Non-pigmented ciliary epithelial cell (primary cell): Measurements from ENCODE around the gene HS3ST5.

Experiments used
- DNase-seq: peaks from one replicate; pipeline ENCODE4 v3.0.0-alpha.2; 2010; ENCODE audit warnings: low read depth

HS3ST5 gene

DNA sequence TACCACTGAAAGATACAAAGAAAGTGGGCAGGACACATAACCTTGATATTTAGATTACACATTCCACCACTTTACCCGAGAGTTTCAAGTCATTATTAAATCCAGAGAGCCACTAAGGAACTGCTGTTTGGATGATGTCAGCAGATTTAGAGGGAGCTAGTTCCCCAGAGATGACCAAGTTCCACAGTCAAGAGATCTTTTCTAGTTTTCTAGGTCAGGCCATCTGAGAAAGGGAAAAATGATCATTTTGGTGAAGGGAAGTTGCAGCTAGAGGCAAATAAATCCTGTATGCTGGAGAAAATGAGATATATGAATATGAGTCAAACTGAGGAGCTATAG lies 147.8 kb downstream of the HS3ST5 start:
- no peak for DNase-seq

DNA sequence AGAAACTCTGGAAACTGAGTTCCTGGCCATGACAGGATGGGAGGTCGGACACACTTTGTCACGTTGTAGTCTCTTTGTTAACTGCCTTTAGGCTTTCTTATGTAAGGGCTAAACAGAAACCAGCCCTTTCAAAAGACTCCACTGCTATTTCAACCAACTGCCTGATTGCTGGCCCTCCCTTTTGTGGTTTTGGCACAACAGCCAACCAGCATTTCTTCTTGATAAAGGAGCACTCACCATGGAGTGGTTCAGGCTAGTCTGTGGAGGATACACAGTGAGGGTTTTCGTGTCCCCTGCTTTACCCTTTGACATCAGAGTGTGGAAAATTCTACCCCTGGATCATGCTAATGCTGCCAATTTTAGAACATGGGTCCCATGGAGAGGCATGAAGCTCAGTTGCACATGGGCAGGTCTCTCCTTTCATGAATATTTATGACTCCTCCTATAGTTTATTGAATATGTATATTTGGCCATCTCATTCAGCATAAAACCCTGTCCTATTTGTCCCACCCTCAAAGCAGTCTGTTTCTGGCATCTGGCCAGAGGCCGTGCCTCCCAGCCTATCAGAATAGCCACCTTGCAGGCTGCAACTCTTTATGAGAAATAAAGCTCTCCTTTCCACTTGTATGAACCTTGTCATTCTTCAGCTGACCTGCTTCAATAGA lies 148.3 kb downstream of the HS3ST5 start:
- no peak for DNase-seq

DNA sequence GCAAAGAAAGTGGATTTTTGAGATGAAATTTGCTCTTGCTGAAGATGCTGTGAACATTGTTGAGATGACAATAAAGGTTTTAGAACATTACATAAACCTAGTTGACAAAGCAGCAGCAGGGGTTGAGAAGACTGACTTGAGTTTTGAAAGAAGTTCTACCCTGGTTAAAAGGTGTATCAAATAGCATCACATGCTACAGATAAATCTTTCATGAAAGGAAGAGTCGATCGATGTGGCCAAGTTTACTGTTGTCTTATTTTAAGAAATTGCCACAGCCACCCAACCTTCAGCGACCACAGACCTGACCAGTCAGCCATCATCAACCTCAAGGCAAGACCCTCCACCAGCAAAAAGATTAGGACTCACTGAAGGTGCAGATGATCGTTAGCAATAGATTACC lies 155.3 kb downstream of the HS3ST5 start:
- DNase-seq, result no peak

DNA sequence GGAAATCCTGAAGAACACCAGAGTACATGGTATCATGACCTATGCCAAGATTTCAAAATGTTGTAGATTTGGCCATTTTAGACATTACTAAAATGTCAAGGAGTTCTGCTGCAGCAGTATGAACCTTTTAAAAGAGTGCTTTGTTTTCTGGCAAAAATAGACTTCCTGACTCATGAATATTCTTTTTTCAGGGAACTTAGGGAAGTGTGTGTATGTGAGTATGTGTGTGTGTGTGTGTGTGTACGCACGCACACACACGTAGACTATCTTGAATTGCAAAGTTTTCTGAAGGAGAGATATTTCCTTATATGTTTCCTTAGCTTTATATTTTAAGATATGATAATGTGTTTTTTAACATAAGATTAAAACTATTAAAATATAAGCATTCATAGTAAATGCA lies 161.2 kb downstream of the HS3ST5 start:
- DNase-seq, result no peak

DNA sequence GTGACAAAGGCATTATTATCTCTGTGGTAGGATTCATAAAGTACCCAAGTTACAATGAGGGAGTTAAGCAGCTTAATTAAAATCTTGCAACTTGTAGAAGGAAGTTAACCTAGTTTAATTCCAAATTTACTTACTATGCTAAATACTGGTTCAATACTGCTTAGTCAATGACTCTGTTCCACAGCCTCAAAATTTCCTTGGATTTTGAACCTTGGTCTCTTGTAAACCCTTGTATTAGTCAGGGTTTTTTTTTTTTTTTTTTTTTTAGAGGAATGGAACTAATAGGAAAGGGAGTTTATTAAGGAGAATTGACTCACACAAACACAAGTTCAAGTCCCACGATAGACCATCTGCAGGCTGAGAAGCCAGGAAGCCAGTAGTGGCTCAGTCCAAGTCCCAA lies 163.4 kb downstream of the HS3ST5 start:
- no peak for DNase-seq

DNA sequence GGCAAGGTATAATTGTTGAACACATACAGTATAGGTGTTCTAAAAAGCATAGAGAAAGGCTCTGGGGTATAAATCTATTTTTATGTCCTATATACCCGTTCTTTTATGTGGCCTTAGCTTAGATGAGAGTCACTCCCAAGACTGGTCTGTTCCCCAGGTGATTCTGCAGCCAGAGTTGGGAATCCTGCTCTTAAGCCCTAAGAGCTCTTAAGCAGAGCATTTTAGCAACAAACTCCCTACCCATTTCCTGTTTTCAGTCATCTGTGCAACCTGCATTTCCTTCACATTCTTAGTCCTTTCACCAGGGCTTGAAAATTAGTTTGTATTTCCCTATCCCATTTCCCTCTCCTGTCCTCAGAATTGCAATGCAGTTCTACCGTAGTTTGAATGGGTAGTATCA lies 166.1 kb downstream of the HS3ST5 start:
- DNase-seq, result no peak

DNA sequence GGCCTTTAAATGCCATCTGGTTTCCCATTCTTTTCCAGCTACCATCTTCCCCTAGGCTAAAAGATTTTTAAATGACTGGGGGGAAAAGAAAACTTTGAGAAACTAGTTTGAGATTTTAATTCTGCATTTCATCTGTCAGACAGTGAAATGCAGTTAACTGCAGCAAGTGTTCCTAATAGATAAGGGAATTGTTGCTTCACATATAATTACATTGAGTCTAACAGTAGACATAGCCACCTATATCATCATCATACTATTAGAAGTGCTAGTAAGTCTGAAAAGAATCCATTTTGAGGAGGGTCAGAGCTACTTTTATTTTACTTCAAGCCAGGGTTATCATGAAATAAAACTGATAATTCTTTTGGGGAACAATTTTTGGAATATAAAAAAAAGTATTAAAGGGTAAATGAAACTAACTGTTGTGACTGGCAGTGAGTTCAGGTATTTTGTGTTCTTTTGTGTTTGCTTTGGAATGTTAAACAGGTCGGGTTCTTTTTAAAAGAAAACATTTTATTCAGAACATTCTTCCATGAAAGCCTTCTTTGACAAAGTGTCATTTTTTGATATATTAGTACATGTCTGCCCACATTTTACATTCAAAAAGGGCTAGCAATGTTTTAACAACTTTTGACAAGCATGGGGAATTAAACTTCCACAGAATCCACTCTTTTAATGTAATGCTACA lies 170.1 kb downstream of the HS3ST5 start:
- DNase-seq, result no peak

DNA sequence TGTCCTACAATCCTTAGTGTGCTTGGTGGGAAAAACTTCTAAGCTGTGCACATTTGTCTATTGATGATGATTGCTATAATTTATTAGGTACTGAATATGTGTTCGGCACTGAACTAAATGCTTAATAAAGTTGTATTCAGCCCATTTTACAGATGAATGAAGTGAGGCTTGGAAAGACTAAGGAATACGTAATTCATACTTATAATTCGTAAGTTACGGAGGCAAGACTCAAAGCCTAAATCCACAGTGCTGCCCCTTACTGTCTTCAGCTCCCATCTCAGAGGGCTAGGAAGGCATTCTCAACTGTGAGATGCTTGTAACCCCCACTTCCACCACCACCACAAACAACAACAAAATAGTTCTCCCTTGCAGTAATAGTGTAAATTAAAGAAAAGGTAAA lies 171.3 kb downstream of the HS3ST5 start:
- DNase-seq, result no peak

DNA sequence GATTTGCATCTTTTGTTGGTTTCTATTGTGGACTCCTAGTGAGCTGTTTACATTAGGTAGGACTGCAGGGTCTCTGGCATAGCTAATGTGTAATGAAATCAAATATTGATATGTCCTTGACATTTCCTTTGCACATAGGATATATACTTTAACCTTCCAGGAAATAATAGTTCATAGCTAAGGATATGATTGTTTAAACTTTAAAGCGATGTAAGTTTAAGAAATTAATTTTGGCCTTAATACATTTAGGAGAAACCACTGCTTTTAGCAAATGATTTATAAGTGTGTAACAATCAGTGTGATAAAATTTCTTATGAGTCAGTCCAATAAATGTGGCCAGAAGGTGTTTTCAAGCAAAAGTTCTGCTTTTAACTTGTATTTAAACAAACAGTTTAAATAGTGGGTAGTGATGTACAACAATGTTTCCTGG lies 171.8 kb downstream of the HS3ST5 start:
- DNase-seq, result no peak

DNA sequence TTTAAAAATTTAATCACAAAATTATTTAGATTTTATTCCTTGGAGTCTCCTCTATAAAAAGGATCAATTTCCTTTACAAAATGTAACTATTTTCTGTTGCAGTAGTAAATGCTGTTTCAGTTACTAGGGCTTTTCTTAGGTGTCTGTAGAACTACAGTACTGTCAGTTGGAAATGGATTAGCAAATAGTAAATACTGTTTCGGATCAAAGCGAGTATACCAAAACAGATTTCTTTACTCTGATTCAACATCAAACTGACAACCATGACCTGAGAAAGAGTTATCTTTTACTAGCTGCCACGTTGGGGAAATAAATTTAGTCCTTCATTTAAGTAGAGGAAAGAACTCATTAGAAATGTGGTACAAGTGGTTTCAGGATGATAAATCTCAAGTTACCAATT lies 172.5 kb downstream of the HS3ST5 start:
- no peak for DNase-seq

DNA sequence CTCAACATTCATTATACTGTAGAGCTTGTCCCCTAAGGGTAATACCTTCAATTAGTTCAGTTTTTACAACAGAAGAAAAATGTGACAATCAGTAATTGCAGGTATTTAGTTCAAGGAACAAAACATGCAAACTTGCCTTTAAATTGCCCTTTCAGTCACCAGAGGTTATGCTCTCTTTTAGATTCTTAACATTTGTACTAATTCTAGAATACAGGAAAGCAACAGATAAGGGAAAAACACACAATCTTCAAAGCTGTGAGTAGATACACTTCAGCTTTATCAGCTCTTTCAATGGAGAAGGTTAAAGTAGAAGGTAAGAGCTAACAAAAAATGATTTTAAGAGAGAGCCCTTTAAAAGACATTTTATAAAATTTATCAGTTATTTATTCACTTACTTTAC lies 173.1 kb downstream of the HS3ST5 start:
- no peak for DNase-seq

DNA sequence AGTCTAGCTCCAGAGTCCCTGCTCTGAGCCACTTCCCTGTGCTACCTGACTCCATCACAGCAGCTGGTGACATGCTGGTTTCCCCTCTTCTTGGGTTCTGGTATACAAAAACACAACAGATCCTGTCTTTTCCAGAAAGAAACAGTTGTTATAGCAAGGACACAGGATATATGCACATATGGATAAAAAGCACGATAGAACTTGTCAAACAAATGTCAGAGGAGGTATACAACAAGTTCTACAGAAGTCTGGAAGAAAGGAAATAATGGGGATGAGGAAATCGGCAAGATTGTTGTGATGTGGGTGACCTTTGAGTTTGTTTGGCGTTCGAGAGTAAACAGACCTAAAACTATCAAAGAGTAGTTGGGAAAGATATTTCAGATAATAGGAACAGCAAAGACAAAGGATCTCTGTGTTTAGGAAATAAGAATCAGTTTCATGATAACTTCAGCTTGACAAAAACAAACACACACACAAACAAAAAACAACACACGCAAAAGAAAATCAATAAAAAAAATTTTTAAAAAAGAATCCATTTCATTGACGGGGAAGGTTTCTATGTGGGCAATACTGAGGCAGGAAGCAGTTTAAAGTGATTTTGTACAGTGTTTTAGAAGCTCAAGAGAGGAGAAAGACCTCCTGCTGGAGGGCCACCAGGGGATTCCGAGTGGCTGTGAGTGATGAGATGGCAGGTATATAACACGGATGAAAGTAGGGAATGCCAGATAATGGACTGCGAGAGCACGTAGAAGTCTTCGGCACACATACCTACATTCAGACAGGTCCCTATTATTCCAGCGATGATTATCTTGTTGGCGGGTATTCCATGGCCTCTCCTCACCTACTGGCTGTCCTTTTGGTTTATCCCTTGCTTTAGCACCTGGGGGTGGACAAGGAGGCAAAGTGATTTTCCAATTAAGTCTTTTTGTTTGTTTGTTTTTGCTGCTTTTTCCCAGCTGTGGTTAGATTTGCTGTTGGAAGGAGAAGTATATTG lies 174.9 kb downstream of the HS3ST5 start:
- DNase-seq, result no peak

DNA sequence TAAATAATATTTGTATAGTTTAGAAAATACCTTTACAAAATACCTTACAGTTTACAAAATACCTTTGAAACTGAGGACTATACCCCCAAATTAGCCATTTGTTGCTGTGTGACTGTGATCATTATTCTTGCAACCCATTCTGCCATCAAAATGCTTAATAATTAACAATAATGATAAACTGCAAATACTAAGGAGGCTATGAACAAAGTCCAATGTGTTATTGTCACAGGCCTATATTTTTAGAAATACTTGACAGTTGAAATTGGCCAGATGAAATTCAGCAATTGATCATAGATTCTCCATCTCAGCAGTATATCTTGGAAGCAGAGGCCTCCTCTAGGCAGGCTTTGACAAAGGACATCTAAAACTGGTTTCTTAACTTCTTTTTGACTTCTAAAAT lies 178.6 kb downstream of the HS3ST5 start:
- DNase-seq, result no peak

DNA sequence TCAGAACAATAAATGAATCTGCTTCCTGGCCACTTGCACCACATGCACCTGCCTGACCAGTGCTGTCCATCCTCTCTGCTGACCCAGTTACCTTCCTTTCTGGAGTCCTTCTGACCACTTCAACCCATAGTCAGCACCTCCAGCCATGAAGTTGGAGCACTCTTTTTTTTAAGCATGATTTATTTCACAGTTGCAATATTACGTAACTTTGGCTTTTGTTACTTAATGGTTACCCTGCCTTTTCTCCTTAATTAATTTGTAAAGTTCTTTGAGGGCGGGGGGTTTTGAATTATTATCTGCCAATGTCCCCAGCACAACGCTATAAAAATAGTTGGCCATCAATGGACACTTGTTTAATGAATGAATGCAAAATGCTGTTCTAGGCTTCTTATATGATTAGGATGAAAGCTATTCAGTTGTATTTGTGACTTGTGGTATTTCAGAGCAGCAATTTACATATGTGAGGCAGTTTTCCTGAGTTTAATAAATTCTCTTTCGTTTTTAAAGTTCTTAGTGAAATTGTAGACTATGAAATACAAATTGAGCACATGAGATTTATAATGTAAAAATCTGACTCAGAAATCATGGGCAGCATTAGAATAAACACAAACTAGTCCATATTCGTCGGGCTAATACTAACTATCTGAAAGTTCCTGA lies 180.0 kb downstream of the HS3ST5 start:
- no peak for DNase-seq

DNA sequence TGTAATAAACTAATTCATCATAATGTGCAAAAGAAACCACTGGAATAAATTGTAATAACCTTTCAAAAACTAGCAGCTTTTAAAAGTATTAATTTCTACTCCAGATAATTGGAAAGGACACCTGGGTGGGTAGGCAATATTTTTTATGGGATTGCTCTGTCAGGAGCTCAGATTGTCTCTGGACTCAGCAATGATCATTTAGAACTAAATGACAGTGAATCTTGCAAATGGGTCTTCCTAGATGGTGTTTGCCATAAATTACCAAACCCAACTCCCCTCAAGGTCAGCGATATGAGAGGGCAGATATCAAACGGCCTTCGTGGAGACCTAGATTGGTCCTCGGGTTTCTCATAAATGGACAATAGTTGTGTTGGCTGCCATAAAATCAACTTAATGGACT lies 181.9 kb downstream of the HS3ST5 start:
- DNase-seq, result no peak

DNA sequence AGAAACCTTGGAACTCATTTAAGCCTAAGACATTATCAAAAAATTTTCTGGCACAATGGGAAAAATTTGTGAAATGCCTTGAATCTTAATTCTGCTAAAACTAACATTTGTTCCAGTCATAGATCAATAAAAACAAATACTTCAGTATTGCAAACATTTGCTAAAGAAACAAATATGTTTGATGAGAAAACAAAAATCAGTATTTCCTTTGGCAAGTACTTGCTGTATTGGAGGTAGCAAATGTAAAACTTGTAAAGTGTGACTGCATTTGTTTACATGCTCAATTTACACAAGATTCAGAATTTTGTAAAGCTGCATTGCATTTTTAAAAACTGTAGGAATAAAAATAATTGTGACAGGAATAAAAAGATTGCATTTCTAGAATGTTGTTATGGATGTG lies 183.1 kb downstream of the HS3ST5 start:
- DNase-seq, result no peak

DNA sequence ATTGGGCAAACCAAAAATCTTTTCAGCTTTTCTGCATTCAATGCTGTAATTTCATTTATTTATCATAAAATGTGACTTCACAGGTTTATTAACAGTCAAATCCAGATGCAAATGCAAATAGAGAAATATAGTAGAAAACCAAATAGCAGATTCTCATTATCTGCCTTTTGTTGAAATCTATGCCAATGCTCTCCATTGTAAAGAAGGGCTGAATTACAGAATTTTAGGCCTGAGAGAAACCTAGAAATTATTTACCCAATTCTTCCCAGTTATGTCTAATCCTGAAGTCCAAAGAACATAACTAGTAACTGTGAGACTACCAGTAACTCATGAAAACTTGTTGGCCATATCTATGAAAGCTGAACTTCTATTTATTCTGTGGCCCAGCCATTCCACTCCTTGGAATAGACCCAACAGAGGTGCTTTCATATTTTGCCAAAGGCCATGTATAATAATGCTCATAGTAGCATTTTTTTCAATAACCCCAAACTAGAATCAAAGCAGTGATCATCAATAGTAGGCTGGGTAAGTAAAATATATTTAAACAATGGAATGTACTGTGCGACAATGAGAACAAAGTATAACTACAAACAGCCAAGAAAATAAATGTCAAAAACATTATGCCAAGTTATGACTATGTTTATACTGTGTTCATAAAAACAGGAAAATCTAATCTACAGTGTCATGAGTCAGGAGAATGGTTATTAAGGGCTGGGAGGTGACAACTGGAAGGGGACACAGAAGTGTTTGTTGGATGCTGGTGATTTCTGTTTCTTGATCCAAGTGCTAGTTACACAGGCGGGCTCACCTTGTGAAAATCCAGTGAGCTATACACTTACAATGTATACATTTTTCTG lies 183.8 kb downstream of the HS3ST5 start:
- DNase-seq, result no peak

DNA sequence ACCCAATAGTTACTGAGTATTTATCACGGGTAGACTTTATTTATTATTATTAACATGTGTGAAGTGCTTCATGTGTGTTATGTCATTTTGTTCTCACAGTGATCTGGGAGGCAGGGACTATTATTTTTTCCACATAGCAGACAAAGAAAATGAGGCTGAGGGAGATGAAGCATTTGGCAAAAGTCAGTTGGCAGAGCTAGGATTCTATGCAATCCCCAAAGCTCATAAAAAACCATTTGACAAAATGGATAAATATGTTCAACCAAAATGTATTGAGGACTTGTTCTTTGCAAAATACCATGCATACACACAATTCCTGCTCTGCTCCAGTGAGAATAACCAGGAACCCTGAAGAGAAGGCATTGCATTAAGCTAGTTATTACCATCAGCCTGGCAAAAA lies 184.4 kb downstream of the HS3ST5 start:
- DNase-seq, result no peak

DNA sequence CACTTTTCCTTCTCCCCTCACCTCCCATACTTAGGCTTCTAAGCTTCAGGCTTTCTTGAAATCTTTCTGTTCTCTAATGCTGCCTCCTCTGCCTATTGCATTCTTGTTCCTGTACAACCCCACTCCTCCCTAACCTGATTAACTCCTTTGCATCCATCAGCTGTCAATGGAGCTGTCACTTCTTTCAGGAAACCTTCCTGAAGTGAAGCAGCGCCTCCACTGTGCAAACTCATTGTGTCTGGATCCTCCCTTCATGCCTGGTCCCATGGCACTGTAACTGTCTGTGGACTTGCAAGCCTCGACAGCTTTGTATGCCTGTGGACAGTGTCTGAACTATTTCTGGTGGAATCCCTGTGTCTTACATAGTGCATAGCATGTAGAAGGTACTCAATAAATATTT lies 185.0 kb downstream of the HS3ST5 start:
- DNase-seq, result no peak

DNA sequence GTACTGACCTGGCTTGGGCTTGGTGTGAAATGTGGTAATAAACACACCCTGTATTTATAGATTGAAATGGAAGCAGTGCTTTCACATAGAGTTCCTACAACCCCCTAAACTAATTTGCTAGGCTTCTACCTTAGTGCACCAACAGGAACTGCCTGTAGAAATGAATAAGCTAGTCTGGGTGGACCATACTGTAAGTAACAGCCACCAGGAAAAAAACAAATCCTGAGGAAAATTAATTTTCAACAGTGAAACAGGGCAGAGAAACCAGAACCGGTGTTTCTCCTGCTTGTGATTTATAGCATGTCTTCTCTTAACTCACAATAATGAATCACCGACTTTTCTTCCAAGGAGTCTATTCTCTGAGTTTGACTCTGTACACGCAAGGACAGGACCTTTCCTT lies 187.1 kb downstream of the HS3ST5 start:
- DNase-seq, result no peak

DNA sequence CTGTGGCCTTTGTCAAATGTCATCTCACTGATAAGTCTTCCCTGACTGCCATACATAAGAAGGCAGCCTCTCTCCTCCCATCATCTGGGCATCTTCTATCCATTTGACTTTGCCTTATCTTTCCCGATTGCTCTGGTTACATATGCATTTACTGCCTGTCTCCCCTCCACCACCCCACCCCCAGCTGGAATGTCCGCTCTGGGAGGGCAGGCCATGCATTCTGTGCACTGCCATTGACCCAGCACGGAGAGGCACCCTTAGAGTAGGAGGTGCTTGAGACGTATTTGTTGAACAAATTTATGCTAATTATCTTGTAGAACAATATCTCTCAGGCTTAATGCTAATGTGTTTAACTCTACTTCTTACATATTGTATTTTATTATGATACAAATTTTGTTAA lies 188.0 kb downstream of the HS3ST5 start:
- no peak for DNase-seq

DNA sequence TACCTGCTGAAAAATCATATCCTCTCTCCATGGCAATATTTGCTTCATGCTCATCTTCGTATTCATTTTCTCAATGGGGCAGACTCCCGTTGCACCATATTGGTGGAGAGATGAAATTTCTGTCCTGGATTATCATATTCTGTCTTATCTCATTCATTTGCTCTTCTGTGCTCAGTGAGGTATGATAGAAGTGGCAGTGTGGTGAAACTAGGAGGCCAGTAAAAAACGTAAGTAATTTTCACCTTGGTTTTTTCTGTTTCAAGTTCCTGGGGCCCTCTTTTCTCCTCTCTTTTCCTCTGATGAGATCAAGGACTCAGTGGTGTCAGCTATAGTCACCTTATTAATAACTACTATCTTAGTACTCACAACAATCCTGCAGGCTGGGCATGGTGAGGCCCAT lies 189.4 kb downstream of the HS3ST5 start:
- no peak for DNase-seq
